ENCODE results near the gene PLCB3.
"Not testable (repeated sequence)": the region's sequence is repeated elsewhere in the genome, so short reads cannot be mapped to it uniquely, and the experiment has no call there.

PLCB3 gene

DNA sequence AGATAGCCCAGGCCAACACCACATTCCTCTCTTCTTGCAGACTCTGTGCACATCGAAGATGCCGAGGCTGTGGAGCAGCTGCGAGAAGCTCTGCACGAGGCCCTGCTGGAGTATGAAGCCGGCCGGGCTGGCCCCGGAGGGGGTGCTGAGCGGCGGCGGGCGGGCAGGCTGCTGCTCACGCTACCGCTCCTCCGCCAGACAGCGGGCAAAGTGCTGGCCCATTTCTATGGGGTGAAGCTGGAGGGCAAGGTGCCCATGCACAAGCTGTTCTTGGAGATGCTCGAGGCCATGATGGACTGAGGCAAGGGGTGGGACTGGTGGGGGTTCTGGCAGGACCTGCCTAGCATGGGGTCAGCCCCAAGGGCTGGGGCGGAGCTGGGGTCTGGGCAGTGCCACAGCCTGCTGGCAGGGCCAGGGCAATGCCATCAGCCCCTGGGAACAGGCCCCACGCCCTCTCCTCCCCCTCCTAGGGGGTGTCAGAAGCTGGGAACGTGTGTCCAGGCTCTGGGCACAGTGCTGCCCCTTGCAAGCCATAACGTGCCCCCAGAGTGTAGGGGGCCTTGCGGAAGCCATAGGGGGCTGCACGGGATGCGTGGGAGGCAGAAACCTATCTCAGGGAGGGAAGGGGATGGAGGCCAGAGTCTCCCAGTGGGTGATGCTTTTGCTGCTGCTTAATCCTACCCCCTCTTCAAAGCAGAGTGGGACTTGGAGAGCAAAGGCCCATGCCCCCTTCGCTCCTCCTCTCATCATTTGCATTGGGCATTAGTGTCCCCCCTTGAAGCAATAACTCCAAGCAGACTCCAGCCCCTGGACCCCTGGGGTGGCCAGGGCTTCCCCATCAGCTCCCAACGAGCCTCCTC, 64.6 kb downstream of the PLCB3 start:
- H3K9me3 Mint-ChIP-seq = not testable (repeated sequence)

DNA sequence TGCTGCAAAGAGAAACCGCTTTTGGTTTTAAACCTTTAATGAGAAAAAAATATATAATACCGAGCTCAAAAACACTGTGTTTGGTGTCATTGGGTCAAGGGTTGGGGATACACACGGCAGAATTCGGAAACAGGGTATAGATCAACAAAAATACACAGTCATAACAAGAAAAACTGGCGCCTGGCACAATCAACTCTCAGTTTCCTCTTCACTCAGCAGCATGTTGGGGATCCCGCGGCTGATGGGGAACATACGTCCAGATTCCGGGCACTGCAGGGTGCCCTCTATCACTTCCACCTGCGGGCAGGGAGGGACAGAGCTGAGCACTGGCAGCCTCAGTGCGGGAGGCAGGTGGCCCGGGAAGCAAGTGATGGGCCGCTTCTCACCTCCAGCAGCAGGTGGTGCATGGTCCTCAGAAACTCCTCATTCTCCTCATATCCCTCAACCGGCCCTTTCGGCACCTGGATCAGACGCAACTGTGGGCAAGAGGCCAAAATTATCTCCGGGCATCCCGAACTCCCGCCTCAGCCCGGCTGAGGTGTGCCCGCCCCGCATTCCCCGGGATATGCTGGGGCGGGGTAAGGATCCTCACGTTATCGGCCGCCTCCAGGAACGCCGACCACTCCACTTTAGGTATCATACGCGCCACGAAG, 65.5 kb downstream of the PLCB3 start:
- DNase-seq = peak in 1 of 2 donors; percentile 52
- Mint-ChIP-seq H3K4me1 (peaks cover 79% of the 10 kb centered on the region), H3K9me3 (no peaks in the 10 kb centered on the region), H3K27me3 (no peaks in the 10 kb centered on the region), H3K4me3 (peak overlapping the region; percentile 92 to 98), H3K27ac (peak overlapping the region; percentile 100)
- ATAC-seq = peak; percentile 1

More for the DNA sequence above, 64.6 kb downstream of the PLCB3 start:
- peaks cover 74% of the 10 kb centered on the region for H3K4me1 Mint-ChIP-seq
- not testable (repeated sequence) for DNase-seq, H3K27me3 Mint-ChIP-seq, ATAC-seq
- H3K27ac Mint-ChIP-seq = peak overlapping the region; percentile 100
- peak overlapping the region; percentile 92 to 98 for H3K4me3 Mint-ChIP-seq

DNA sequence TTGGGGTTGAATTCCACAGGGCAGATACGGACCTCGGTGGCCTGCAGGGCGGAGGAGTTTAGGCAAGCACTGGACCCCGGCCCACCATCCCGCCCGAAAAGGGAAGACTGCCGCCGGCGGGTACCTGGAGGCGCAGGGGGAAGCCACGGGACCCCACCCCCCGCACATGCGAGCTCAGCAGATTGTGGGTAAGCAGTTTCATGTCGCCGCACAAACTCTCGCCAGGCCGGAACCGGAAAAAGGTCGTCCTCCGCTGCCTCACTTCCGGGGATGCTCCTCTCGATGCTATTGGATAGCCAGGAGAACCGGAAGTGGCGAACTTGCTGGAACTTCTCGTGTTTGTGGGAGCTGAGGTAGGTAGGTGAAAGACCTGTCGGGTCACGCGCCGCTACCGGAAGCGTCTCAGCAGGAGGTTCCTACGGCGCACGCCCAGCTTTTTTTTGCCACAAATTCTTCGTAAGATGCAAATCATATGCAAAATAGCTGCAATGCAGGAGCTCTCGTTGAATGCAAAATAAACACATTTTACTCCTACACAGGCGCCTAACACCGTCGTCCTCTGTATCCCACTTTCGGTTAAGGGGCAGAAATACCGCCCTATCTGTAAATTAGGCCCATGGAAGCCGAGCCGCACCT, 66.1 kb downstream of the PLCB3 start, which contains the start of gene TRMT112:
TSS of gene TRMT112 (minus strand) at position 235 of the 636 bp plus-strand sequence. CDS start at position 202, 33 bp downstream.
- Mint-ChIP-seq H3K4me1 (peaks cover 79% of the 10 kb centered on the region), H3K27me3 (no peaks in the 10 kb centered on the region), H3K4me3 (peak within 1 kb of the TSS; percentile 92 to 98), H3K27ac (peak within 1 kb of the TSS; percentile 100), H3K9me3 (no peaks in the 10 kb centered on the region)
- DNase-seq = peak; percentile 92 to 98
- peak; percentile 84 for ATAC-seq

DNA sequence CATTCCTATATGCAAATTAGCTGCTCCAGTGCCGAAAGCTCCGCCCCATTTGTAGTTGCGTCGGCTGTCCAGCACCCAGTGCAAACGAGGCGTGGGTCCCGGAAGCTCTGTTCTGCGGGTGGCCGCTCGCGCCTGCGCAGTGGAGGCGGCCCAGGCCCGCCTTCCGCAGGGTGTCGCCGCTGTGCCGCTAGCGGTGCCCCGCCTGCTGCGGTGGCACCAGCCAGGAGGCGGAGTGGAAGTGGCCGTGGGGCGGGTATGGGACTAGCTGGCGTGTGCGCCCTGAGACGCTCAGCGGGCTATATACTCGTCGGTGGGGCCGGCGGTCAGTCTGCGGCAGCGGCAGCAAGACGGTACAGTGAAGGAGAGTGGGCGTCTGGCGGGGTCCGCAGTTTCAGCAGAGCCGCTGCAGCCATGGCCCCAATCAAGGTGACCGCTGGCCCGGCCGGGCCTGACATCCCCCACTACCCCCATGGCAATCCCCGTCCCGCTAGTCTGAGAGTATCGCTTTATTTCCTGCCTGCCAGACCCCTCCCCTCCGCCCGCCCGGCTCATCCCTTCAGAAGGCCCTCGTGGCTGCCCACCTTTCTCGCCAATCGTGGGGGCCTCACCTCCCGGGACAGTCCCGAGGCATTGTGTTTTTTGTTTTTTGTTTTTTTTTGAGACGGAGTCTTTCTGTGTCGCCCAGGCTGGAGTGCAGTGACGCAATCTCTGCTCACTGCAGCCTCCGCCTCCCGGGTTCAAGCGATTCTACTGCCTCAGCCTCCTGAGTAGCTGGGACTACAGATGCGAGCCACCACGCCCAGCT, 66.8 kb downstream of the PLCB3 start, which contains the start of gene PRDX5:
TSS of gene PRDX5 (plus strand) at position 161 of the 805 bp plus-strand sequence. CDS start at position 256, 95 bp downstream.
- peak; percentile 96 to 98 for DNase-seq
- Mint-ChIP-seq H3K27ac (peak within 1 kb of the TSS; percentile 100), H3K27me3 (no peaks in the 10 kb centered on the region), H3K4me1 (peaks cover 75% of the 10 kb centered on the region), H3K9me3 (no peaks in the 10 kb centered on the region), H3K4me3 (peak within 1 kb of the TSS; percentile 92 to 98)
- peak; percentile 83 for ATAC-seq

Data from stimulated activated naive CD8-positive, alpha-beta T cell treated with anti-CD3 and anti-CD28 coated beads, Interleukin-15, amount 100 ng/mL, for 72 hours (primary cell).